Skin of body (tissue), 2 donors: ENCODE results near the gene SP9. TPM values are rescaled to one million over a fixed set of nuclear protein-coding genes. Genes with fewer than 3 reads are reported as not detected.
A peak's percentile ranks its signal among the peaks of the same experiment; 100 is the strongest.

Experiments used
- DNase-seq: peaks from one replicate; lab custom pipeline; 2025; lab: John Stamatoyannopoulos, UW
- total RNA-seq: library from RNA; depleted of rRNA; stranded (reverse); fragments of >200 nt; gene quantifications from one replicate; pipeline ENCODE4 v1.2.3, GENCODE V29; 2014

The SP9 gene
- total RNA-seq, 1 donor from 2014 or later = 3.3 TPM

GRCh38 chr2:174333372-174334277 is 1.1 kb upstream of the SP9 start:
- no peak for DNase-seq

GRCh38 chr2:174334278-174334715 is 457 bp upstream of the SP9 start:
- DNase-seq = no peak

DNA sequence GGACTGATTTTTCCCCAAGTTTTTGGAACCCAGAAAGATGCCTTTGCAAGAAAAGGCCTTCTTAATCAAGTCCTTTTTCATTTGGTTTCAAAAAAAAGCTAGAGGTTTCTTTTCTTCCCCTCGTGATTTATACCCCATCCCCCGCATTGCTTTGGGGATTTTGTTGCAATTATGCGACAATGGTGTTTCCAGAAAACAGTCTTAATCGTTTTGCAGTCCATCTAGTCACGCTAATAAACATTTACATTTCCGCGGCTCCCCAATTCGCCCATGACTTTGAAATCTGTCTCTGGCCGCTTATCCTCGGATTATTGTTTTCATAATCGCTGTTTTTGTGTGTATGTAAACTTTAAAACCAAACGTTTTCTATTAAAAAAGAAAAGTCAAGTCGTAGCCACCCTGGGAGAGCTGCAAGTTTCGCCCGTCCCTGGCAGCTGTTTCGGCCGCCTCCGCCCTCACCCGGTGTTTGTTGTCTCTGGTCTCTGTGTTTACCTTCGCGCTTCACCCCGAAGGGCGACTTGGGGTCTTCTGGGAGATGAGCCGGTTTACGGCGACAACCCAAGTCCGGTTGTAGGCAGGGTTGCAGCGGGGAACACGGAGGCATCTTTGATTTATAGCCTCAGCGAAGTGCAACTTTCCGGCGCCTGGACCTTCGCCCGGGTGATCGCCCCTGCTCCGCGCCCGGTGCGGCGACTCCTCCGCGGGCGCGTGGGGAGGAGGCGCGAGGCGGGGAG is 667 bp downstream of the SP9 start:
- DNase-seq = no peak

DNA sequence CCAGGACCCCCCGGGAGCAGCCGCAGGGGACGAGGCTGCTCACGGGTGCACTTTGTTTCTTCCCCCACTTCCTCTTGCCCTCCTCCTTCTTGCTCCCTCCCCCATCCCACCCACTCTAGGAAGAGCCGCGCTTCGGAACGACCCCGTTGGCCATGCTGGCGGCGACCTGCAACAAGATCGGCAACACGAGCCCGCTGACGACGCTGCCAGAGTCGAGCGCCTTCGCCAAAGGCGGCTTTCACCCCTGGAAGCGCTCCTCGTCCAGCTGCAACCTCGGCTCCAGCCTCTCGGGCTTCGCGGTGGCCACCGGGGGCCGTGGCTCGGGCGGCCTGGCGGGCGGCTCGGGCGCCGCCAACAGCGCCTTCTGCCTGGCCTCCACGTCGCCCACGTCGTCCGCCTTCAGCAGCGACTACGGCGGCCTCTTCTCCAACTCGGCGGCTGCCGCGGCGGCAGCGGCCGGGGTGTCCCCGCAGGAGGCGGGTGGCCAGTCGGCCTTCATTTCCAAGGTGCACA is 1.3 kb downstream of the SP9 start:
- DNase-seq = no peak

- DNase-seq = no peak
These were observed 2.0 kb downstream of the SP9 start for GRCh38 chr2:174336501-174337336.

DNA sequence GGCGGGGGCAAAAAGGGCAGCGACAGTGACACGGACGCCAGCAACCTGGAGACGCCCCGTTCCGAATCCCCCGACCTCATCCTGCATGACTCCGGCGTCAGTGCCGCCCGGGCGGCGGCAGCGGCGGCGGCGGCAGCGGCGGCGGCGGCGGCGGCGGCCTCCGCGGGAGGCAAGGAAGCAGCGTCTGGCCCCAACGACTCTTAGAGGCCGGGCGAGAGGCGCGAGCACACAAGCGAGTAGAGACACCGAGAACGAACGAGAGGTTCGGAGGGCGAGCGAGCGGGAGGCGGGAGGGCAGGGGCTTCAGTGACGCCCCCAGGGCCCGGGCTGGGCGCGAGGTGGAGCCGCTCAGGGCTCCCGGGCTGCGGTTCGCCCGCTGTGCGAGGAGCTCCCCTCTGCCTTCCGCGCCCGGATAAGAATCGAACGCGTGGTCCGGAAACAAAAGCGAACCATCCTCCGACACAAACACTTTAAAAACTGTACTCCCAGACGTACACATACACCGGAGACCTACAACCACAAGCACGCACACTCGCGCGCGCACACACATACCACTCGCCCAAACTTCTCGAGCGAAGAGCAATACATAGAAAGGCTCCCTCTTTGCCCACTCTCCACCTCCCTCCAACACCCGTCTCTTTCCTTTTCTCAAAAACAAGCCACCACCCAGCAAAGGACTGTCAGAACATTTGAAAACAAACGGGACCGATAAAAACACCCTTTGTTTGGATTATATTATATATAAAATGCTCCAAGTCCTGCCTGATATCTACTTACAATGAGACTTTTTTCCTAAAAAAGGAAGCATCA is 2.8 kb downstream of the SP9 start:
- no peak for DNase-seq

- no peak for DNase-seq
These were observed 3.4 kb downstream of the SP9 start for GRCh38 chr2:174338147-174338605.

- DNase-seq = peak; percentile 26
These were observed 4.2 kb downstream of the SP9 start for GRCh38 chr2:174338671-174339560.

DNA sequence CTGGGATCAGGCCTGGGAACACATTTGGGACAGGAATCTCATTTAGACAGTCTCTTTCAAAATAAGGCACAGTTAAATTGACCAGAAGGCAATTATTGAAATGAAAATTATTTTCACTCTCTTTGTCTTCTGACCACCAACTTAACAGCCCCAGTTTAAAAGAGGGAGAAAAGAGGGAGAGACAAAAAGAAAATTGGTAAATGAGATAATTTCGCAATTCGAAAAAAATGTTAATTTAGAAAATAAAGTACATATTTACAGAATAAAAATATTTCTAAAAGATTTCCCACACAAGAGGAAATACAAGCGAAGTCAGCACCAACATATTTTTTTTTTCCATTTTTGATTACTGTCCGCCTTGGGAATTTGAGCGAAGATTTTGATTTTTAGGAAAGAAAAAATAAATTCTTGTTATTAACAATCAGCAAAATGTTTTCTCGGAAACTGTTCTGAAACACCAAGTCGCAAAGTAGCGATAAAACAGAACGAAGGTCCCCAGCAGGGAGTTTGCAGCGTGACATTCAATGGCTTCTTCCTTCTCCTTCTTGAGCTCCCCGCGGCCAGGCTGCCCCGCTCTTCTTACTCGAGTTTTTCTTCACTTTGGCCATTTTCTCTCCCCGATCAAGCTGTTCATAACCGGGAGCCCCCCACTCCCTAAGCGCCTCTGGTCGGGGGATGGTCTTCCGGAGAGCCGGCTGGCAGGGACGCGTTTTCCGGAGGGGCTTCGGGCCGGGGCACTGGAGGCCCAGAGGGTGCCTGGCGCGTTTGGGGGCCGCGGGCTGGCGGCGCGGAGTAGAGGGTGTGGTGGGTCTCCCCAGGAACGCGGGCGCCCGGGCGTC is 5.0 kb downstream of the SP9 start:
- DNase-seq = no peak

DNA sequence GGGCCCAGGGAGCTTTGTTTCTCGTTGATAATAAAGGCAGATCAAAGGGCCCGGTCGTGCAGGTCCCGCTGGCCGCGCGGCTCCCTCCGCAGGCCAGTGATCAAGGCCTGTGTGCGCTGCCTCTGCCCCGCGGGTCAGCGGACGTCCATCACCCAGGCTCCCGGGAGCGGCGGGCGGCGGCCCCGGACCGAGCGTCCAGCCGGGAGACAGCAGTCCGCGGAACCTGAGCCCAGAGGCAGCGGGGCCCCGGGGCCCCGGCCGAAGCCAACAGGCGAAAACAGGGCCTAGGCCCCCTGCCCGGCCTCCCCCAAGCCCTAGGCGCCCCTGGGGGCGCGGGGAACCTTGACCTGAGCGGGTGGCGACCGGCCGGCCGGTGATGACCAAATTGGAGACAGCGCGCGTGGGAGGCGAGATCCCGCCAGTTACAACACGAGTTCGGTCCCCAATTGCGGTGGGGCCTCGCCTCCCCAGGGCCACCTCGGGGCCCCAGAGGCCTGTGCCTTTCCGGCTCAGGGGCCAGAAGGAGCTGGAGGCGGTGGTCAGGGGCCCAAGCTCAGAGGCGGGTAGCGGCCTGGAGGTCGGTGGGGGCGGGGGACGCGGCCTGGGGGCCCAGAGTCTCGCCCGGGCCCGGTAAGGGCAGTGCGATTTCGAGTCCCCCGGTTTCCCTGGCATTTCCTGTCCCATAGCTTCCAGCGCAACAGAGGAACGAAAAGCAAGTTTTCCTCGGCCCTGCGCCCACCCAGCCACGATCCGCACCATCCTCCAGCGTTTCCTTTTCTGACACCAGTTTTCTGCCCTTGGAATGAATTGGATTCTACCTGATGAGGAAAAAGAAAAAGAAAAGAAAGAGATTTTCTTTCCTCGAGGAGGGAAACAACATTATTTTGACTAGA is 5.9 kb downstream of the SP9 start:
- no peak for DNase-seq

GRCh38 chr2:174341293-174341994 is 6.7 kb downstream of the SP9 start:
- DNase-seq = peak; percentile 88

DNA sequence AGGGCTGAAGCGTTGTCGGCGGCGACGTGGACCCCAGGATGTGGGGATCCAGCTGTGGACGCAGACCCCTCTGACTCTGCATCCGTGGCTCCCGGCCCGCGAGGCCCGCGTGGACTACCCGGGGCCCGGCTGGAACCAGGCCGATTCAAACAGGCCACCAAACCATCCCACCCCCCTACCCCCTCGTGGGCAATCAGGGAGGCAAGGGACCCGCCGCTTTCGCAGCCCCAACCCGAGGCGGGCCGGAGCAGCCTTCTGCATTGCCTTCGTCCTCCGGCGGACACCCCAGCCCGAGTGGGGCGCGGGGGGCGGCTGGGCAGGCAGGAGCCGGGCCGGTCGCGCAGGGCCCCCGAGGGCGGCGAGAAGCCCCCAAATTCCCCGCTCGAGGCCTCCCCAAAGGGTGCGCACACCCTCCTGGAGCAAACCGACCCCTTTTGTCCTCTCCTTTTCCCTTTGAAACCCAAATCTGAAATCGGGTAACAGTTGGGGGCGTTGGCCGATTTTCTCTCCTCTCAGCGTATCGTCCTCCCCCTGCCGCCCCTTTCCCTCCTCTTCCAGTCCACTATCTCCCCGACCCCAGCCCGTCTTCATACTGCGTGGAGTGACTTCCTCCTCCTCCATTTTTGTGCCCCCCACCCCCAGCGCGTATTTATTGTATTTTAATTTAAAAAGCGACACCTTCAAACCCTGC is 7.4 kb downstream of the SP9 start:
- no peak for DNase-seq

DNA sequence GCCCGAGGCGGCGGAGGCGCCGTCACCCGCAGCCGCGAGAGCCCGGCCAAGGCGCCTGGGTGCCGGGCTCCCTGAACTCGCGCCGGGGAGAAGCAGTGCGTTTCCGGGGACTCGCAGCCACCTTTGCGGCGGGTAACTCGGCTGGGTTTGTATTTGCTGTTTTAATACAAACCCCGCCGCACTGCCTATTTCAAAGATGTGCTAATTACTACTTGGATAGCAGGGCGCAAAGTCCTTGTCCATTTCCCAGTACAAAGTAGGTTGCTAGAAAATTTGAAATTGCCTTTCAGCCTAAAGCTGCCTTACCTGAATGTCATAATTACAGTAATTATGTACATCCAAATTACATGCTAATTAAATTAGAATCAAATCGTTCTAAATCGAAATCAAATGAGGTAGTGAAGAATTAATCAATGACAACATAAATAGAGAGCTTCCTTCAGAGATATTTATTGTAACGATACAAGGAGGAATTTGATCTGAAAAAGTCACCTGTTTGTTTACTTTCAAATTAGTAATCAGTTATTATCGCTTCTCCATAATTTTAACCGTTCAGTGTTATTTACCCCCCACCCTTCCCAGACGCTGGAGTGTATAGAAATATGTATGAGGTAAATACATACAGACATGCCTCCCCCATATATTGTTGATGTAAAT is 8.1 kb downstream of the SP9 start:
- no peak for DNase-seq

DNA sequence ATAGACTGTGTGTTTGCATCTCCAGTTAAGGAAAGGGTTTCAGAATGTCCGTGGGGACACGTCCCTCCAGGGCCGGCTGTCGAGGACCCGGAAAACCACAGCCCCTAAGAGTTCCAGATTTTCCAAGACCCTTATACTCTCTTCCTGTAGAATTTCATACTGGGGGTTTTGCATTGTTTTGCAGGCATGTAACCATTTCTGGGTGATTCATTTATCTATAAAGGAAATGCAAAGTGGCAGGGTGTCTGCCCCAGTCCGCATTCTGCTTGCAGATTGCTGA is 8.5 kb downstream of the SP9 start:
- DNase-seq = peak; percentile 7

- no peak for DNase-seq
These were observed 9.1 kb downstream of the SP9 start for GRCh38 chr2:174343623-174344455.
